Putamen (tissue), 1 donor: ENCODE measurements around the gene TANC1.

Source experiments
- DNase-seq: peaks from one replicate; pipeline ENCODE4 v3.0.0-alpha.2; 2016; ENCODE audit warnings: low spot score

TANC1 gene

GRCh38 chr2:159118115-159118858 lies 149.8 kb downstream of the TANC1 start:
- peak; percentile 83 for DNase-seq

- DNase-seq, result no peak
These were observed 150.5 kb downstream of the TANC1 start for GRCh38 chr2:159118859-159119500.

GRCh38 chr2:159119652-159120257 lies 151.3 kb downstream of the TANC1 start:
- no peak for DNase-seq

GRCh38 chr2:159123786-159124185 lies 155.3 kb downstream of the TANC1 start:
- no peak for DNase-seq

- no peak for DNase-seq
These were observed 156.0 kb downstream of the TANC1 start for GRCh38 chr2:159124441-159124911.

- no peak for DNase-seq
These were observed 156.6 kb downstream of the TANC1 start for GRCh38 chr2:159124931-159125467.

GRCh38 chr2:159125858-159126257 lies 157.4 kb downstream of the TANC1 start:
- no peak for DNase-seq

- DNase-seq, result no peak
These were observed 158.1 kb downstream of the TANC1 start for GRCh38 chr2:159126432-159127022.

GRCh38 chr2:159128191-159128590 lies 159.8 kb downstream of the TANC1 start:
- DNase-seq, result no peak

- no peak for DNase-seq
These were observed 160.8 kb downstream of the TANC1 start for GRCh38 chr2:159129269-159129668.

- no peak for DNase-seq
These were observed 161.4 kb downstream of the TANC1 start for GRCh38 chr2:159129824-159130223.

- DNase-seq, result no peak
These were observed 161.9 kb downstream of the TANC1 start for GRCh38 chr2:159130302-159130701.

- no peak for DNase-seq
These were observed 162.9 kb downstream of the TANC1 start for GRCh38 chr2:159131267-159131913.

GRCh38 chr2:159131914-159132281 lies 163.5 kb downstream of the TANC1 start:
- DNase-seq, result no peak

- DNase-seq, result no peak
These were observed 165.4 kb downstream of the TANC1 start for GRCh38 chr2:159133797-159134196.

GRCh38 chr2:159134979-159135378 lies 166.5 kb downstream of the TANC1 start:
- DNase-seq, result no peak

GRCh38 chr2:159136391-159136790 lies 168.0 kb downstream of the TANC1 start:
- DNase-seq, result no peak

GRCh38 chr2:159137511-159138241 lies 169.2 kb downstream of the TANC1 start:
- no peak for DNase-seq

- DNase-seq, result no peak
These were observed 170.3 kb downstream of the TANC1 start for GRCh38 chr2:159138642-159139182.

GRCh38 chr2:159139216-159139933 lies 170.9 kb downstream of the TANC1 start:
- no peak for DNase-seq
